DMS 273 treated with DMSO at 0.1 percent for 48 hours (cell line): Measurements from ENCODE around the gene DSTYK.
A peak's percentile ranks its signal among the peaks of the same experiment; 100 is the strongest.

Source experiments
- DNase-seq: peaks from one replicate; lab custom pipeline; 2025; lab: John Stamatoyannopoulos, UW

Gene DSTYK

GRCh38 chr1:205211169-205211838 lies at the start of gene DSTYK:
DSTYK (minus strand) TSS chr1:205211702; CDS start chr1:205211535, 167 bp downstream.
- peak; percentile 82 for DNase-seq

DNA sequence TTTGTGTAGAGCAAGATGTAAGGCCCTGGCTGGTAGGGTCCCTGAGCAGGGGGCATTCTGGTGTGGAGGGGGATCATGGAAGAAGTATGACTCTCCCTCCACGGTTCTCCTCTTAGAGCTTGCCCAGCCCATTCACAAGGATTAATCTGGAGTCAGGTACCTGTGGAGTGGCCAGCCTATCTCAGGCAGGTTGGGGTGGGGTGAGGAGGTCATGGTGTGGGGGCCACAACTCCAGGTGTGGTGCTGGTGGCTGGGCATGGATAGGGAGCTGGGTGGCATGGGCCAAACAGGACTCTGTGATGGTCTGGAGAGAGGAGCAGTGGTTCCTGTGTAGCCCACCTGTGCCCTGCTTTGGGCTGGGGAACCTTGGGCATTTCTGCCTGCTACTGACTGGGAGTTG lies 48.5 kb upstream of the DSTYK start:
- no peak for DNase-seq

- DNase-seq: no peak
These were observed 47.9 kb upstream of the DSTYK start for GRCh38 chr1:205259324-205259832.

DNA sequence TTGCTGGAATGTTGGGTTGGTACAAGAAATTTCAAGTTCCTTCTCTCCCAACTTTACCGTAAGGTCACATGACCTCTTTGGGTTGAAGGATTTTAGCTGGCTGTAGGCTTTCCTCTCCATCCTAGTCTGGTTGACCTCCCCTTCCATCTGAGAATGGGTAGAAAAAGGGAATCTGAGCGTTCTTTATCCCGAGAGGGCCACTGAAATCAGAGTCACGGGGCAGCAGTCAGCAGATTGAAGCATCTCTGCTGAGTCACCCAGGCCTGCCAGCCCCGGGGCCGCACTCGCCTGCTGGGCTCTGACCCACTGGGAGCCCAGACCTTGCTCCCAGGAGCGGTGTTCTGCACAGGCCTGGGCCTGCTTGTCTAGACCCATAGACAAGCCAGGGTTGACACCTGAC lies 47.2 kb upstream of the DSTYK start:
- DNase-seq: no peak

DNA sequence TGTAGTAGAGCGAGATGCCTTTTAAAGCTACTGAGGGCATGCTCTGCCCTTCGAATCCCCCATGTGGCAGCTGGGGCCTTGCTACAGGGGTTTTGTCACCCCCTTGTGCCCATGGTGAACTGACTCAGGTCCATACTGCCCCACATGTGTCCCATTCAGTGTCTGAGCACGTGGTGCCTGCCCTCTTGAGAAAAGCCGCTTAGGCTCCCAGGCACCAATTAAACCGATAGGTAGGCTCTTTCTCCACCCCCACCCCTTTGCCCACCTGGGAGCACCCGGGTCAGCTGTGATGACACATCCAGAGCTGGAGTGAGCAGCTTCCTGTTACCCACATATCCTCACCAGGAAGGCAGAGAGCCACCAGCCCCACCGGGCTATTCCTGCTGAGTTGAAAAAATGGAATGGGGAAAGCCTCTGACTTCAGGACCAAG lies 46.8 kb upstream of the DSTYK start:
- no peak for DNase-seq

DNA sequence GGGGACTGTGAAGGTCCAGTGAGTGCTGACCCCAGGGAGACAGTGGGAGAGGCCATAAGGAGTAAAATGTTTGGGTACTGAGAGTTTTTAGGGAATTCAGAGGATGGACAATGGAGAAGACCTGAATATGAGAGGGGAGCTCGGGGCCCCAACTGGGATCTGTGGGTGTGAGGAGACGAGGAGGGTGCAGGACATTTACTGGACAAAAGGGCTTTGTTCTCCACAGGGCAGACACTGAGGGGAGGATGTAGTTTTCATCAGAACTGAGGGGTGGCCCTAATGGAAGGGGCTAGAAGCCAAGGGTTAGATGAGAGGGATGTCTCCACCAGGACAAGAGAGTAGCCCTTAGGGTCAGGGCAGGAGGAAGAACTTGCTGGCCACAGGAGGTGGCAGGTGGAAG lies 46.2 kb upstream of the DSTYK start:
- no peak for DNase-seq

- DNase-seq: no peak
These were observed 45.6 kb upstream of the DSTYK start for GRCh38 chr1:205256951-205257625.

GRCh38 chr1:205255941-205256780 lies 44.7 kb upstream of the DSTYK start:
- peak; percentile 75 for DNase-seq

DNA sequence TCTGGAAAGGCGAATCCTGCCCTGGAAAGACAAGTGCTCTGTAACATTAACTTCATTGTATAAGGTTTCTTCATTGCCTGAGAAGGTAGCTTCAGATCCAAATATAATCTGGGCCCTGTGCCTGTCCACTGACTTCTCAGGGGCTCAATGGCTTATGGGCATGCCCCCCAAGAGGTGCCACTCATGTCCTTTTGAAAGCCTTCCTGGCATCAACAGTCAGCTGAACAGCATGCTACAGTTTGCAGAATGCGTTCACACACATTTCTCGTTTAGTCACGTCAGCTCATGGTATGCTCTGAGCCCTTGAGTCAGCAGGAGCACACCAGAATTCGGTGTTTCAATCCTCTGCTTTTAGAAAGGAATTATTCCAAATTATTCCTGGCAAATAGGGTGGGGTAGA lies 40.1 kb upstream of the DSTYK start:
- DNase-seq: no peak

DNA sequence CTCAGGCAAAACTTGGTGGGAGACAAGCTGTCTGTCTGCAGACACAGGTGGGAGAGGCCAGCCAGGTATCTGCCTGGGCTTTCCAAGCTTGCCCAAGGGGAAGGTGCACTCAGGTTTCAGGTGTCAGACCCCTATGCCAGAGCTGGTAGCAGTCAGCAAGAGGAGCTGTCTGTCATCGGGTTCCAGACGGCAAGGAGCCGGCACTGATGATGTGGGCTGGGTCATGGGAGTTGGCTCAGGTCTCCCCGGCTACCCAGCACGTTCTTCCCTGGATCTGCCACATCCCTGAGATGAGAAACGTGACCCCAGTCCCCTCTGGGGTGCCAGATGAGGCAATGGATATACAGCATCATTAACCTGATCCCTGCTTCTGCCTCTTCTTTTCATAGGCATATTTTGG lies 39.2 kb upstream of the DSTYK start:
- no peak for DNase-seq

GRCh38 chr1:205249651-205250050 lies 38.1 kb upstream of the DSTYK start:
- no peak for DNase-seq

DNA sequence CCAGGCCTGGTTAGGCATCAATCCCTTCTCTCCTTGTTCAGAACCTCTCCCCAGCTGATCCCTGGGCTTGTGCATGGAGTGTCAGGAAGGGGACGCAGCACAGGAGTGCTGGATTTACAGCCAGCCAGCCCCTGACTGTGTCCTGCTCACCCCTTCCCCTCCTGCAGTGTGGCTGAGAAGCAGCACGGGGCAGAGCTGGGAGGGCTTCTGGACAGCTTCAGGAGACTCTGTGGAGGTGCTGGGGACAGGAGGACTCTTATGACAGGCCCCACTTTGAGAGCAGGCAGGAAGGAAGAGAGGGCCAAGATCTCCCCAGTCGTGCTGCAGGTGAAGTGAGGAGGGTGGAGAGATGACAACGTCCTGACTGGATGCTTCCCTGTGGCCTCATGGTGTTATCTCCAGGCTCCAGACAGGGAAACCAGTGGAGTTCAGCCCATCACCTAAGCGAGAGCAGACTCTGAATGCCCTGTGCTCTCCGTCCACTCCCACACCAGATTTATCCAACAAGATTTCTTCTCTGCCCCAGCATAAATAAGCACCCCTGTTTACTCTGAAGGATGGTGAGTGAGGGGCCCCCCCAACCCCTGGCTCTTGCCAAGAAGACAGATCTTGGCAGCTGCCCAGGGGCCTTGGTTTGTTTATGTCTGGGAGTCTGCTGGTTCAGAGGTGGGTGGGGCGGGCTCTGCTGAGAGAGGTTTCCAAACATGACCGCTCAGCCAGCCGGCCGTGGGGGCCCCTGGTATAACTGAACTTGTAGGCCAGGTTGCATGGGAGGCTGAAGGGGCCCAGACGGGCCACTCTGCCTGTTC lies 37.5 kb upstream of the DSTYK start:
- peak; percentile 44 for DNase-seq

- DNase-seq: peak; percentile 65
These were observed 35.8 kb upstream of the DSTYK start for GRCh38 chr1:205247130-205247921.

DNA sequence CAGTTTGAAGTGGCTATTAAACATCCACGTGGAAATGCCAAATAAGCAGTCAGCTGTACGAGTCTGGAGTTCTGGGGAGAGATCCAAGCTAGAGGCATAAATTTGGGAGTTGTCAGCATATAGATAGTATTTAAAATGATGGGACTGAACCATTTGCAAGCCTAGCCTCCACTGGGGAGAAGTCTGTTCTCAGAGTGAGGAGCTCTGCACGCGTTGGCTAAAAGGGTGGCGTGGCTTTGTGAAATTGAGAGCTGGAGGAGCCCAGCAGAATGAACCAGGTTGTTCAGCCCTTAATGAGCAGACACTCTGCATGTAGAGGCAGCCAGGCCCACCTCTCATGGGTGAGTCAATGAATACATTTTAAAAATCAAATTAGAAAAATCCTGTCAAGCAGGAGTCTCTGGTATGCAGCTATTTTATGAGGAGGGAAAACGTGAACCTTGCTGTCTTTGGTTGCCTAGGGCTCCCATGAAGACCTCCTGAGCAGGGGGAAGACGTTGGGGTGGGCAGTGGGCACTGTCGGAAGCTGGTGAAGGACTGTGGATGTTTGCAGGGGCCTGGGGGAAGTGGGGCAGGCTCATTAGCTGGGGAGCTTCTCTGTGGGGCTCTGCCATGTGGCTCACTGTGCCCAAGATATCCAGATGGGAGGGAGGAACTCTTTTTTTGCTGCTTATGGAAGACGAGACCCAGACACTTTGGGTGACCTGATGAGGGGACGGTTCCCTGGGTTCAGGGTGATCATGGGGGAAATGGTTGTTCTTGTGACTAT lies 35.0 kb upstream of the DSTYK start:
- no peak for DNase-seq

GRCh38 chr1:205245096-205245495 lies 33.6 kb upstream of the DSTYK start:
- no peak for DNase-seq

GRCh38 chr1:205244384-205244783 lies 32.9 kb upstream of the DSTYK start:
- DNase-seq: no peak

- DNase-seq: no peak
These were observed 32.1 kb upstream of the DSTYK start for GRCh38 chr1:205243350-205244191.

- no peak for DNase-seq
These were observed 30.0 kb upstream of the DSTYK start for GRCh38 chr1:205241366-205242030.

DNA sequence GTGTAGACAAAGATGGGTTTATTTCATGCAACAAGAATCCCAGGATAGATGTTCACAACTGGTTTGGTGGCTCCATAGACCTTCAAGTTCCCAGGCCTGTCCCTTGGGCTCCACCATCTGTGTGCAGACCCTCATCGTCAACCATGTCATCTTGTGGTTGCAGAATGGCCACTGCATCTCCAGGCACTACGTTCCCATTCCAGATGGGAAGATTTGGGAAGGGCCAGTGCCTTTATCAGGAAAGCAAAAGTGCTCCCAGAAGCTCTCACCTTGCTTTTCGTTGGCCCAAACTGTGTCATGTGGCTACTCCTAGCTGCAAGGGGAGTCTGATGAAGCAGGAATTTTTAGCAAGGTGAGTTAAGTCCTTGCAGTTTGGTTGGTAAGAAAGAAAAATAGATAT lies 29.1 kb upstream of the DSTYK start:
- no peak for DNase-seq
